Skeletal muscle cell (primary cell): Measurements from ENCODE around the gene SGTA.
"Not testable (repeated sequence)": the region's sequence is repeated elsewhere in the genome, so short reads cannot be mapped to it uniquely, and the experiment has no call there.

Source experiments
- DNase-seq: peaks from one replicate; pipeline ENCODE4 v3.0.0-alpha.2; 2010; ENCODE audit warnings: low read depth
- H3K4me3 ChIP-seq: 2 replicates; pipeline ENCODE4 v1.5.1; 2011; ENCODE audit warnings: low read depth, mild to moderate bottlenecking, control low read depth, low read length, moderate library complexity

The SGTA gene

DNA sequence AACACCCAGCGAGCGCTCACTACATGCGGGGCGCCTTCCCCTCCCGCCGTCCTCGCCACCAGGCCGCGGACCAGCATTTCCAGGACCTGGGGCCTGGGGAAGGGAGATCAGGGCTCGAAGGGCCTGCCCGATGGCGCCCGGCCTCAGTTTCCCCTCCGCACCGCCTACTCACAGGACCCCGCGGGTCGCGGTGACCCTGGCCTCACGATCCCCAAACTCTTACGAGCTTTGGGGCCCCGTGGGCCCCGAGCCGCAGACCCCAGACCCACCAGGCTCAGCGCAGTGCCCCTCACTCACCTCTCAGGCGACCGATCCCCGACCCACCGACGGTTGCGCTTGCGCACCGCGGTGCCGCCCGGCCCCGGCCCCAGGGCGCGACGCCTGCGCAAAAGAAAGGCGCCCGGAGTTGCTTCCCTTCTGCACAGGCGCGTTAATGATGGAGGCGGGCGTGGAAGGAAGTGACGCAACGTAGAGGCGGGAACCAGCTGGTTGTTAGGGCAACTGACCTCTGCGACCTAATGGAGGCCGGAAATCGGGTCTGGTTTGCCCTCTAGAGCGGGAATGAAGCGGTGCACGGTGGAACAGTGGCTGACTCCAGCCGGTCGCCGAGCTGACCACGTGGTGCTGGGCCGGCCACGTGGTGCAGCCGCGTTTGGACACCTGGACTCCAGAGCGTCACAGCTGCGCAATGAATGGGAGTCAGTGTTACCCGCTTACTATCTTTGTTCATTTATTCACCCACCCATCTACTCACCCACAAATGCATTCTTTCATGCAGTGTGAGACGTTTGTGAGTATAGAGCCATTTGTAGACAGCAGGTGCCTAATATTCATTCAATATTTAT, at the start of gene SGTA:
Gene SGTA (minus strand): TSS at position 338 of the 845 bp plus-strand sequence. CDS start 14,205 bp downstream, outside the sequence.
- H3K4me3 ChIP-seq, result peak within 1 kb of the TSS; percentile 100
- peak; percentile 98 for DNase-seq

DNA sequence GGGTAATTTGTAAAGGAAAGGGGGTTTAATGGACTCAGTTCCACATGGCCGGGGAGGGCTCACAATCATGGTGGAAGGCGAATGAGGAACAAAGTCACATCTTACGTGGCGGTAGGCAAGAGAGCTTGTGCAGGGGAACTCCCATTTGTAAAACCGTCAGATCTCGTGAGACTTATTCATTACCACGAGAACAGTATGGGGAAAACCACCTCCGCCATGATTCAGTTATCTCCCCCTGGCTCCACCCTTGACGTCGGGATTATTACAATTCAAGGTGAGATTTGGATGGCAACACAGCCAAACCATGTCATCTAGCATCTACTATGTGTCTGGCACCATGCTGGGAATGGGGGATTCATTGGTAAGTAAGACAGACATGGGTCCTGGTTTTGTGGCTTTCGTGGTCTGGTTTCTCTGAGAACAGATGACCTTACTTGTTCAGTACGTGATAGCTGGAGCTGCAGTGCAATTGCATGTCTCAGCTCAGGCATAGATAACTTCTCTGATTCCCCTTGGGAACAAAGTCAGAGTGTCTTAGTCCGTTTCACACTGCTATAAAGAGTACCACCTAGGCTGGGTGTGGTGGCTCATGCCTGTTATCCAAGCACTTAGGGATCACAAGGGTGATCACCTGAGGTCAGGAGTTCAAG, 44.9 kb upstream of the SGTA start:
- H3K4me3 ChIP-seq, result no peak overlapping the region
- no peak for DNase-seq

GRCh38 chr19:2827022-2827421, 43.9 kb upstream of the SGTA start:
- no peak overlapping the region for H3K4me3 ChIP-seq
- no peak for DNase-seq

DNA sequence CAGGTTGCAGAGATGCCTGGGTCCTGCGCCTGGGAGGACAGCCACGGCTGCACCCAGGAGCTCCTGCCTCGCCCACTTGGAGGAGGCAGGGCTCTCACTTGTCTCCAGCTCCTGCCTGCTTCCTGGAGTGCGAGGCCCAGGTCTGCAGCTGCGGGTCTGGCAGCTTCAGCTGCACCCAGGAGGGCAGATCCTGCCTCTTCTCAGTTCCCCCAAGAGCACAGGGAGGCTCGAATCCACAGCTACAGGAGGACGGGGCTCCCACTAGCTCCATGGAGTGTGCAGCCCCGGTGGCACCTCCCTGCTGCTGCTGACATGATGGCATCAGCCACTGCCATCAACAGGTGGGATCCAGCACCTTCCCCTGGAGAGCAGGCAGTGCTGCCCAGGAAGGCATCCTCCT, 41.1 kb upstream of the SGTA start:
- no peak for DNase-seq

GRCh38 chr19:2823646-2824045, 40.6 kb upstream of the SGTA start:
- no peak for DNase-seq
- H3K4me3 ChIP-seq, result no peak overlapping the region

More for the DNA sequence above, 41.1 kb upstream of the SGTA start:
- H3K4me3 ChIP-seq, result no peak overlapping the region

DNA sequence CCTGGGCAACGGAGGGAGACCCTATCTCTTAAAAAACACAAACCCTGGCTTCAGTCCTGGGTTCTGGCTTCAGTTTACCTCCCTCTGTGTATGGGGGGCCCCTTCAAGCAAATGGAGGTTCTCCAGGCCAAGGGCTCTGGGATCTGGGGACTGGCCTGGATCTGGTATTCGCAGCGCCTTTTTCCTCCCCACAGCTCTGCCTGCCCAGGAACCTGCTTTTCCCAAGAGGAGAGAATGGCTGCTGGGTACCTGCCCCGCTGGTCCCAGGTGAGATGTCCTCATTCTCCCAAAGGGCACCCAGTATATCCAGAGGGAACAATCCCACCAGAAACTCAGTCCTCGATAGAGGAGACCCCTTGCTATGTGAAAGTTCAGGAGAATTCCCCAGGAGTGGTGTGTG, 39.8 kb upstream of the SGTA start:
- no peak for DNase-seq
- no peak overlapping the region for H3K4me3 ChIP-seq

DNA sequence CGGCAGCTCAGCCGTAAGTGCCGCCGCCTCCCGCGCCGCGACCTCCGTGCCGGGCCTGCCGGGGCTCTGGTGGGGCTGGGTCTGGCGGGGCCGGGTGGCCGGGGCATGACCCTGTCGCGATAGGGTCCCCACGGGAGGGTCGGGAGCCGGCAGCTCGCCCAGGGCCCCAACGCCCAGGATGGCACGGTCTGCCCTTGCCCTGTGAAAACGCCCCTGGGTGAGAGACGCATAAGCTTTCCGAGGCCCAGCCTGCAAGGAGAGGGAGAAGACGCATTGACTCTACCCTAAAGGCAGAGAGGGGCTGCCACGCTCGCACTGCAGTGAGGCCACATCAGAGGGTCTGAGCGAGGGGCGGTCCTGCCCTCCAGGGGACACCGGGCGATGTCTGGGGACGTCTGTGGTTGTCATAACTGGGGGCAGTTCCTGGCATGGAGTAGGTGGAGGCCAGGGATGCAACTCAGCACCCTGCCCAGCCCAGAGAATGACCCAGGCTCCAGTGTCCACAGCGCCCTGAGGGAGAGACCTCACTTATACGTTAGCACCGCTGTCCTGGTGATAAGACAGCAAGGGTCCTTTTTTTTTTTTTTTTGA, 37.1 kb upstream of the SGTA start:
- no peak for DNase-seq
- peak overlapping the region; percentile 82 for H3K4me3 ChIP-seq

GRCh38 chr19:2819540-2820111, 36.6 kb upstream of the SGTA start, which contains the start of gene ZNF554:
TSS of gene ZNF554 (plus strand) at chr19:2819868. CDS start at chr19:2820072, 204 bp downstream.
- H3K4me3 ChIP-seq, result peak within 1 kb of the TSS; percentile 82
- peak; percentile 81 for DNase-seq

DNA sequence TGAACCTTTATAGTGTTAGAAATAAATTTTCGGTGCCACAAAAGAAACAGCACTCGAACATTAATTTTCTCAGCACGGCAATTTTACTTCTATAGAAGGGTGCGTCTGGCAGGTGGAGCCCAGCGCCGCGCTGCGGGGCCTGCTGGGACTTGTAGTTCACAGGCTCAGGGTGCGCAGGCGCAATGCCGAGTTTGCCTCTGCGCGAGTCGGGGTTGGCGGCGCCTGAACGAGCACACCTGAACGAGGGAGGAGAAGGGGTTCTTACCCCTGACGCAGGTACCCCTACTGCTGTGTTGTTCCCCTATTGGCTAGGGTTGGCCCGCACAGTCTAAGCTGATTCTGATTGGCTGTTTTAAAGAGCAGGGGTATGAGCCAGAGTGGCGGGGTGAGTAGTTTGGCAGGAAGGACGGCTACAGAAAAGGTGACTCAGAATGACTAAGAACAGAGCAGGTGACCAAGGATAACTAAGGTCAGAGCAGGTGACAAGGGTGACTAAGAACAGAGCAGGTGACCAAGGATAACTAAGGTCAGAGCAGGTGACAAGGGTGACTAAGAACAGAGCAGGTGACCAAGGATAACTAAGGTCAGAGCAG, 34.3 kb upstream of the SGTA start:
- not testable (repeated sequence) for H3K4me3 ChIP-seq, DNase-seq

DNA sequence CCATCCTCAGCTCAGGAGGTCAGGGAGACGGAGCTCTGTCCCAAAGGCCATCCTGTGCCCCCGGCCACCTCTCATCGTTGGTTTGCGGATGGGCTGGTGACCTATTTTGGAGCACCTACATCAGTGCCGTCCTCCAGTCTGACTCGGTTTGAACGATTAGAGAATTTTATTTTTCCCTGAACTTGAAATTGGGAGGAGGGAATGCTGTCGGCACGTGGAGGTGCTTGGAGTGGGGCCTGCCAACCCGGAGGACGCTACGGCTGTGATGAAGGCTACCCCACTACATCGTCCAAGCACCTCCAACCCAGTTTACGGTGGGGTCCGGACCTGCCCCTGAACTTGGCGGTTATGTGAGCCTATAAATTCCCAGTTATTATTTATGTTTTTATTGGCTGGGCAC, 33.6 kb upstream of the SGTA start:
- H3K4me3 ChIP-seq, result no peak overlapping the region
- DNase-seq, result no peak

GRCh38 chr19:2815923-2816322, 32.9 kb upstream of the SGTA start:
- H3K4me3 ChIP-seq, result no peak overlapping the region
- no peak for DNase-seq

DNA sequence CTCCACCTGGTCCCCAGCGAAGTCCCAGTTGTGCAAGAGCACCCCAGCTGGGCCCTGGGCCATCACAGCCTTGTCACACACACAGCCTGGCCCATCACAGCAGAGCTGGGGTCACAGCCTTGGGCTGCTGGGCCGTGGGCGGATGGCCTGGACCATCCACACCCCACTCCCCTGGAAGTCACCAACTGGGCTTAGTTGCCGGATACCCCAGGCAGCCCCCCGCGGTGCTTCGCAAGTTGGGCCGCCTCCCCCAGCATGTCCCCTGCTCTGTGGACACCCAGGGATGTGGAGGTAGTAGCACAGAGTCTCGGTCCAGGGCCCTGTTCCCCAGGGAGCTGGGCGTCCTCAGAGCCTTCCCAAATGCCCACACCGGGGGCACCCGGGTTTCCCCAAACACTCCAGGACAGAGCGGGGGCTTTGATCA, 32.1 kb upstream of the SGTA start:
- no peak overlapping the region for H3K4me3 ChIP-seq
- DNase-seq, result no peak

DNA sequence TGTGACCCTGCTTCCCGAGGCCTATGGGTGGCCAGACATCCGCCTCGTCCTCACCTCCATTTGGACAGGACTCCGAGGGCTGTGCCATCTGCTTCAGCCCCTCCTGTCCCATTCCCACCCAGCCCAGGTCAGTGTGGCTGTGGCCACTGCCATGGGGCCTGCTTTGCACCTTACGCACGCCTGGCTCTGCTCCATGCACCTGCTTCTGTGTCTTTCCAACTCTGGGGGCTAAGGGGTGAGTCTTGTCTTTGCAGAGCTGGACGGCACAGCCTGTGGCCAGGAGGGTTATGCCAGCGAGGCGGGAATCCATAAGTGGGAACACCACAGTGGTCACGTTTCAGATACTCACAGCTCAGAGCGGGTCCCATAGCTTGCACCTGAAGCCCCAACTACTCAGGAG, 31.4 kb upstream of the SGTA start:
- no peak for DNase-seq
- H3K4me3 ChIP-seq, result no peak overlapping the region

GRCh38 chr19:2813235-2814160, 30.4 kb upstream of the SGTA start:
- DNase-seq, result no peak
- H3K4me3 ChIP-seq, result no peak overlapping the region

DNA sequence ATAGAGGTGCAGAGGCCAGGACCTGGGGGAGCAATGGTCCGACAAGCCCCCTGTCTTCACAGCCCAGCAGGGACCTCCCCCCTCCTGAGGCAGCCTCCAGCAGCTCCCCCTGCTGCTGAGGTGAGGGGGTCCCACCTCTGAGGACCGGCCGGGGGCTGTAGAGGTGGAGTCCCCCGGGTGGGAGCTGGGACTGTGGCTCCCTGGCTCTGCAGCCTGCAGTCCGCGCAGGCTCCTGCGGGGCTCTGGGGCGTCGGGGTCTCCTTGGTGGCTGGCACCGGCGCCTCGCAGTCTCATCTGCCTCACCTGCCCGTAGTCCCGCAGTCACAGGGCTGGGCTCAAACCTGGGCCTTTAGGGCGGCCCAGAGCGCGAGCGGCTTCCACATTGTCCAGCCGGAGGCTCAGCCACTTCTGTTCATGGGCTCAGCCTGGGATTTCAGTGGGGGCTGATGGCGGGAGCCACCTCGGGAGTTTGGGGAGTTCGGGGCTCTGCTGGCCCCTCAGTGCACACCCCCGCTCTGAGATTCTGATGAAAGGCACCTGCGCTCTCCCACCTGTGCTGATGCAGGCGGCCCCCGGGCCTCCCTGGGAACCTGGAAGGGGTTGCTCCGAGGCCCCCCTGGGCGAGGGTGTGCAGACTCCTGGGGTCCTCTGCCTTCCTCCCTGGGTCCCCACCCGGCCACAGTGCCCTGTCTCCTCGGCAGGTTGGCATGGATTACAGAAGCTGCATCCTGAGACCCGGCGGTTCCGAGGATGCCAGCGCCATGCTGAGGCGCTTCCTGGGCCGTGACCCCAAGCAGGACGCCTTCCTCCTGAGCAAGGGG, 29.6 kb upstream of the SGTA start:
- no peak overlapping the region for H3K4me3 ChIP-seq
- no peak for DNase-seq

GRCh38 chr19:2811735-2812413, 28.8 kb upstream of the SGTA start:
- H3K4me3 ChIP-seq, result no peak overlapping the region
- DNase-seq, result no peak

DNA sequence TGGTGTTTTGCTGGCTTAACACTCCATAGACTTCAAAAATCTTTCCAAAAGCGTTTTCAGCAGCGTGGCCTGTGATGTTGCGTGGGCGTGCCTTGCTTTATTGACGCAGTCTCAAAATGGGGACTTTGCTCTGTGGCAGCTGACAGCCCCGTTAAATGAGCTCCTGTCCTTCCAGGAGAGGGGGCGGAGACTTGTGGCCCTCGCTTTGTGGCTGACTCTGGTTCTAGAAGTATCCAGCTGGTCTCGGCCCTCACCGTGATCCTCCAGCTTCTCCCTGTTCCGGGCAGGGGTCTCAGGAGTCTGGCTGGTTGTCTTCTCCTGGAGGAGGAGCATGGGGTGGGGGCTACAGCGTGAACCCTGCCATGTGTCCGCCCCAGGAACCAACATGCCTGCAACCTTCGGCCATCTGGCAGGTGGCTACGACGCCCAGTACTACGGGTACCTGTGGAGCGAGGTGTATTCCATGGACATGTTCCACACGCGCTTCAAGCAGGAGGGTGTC, 28.2 kb upstream of the SGTA start:
- DNase-seq, result no peak
- H3K4me3 ChIP-seq, result no peak overlapping the region
